Measurements from ENCODE around the gene CPNE5.

DNA sequence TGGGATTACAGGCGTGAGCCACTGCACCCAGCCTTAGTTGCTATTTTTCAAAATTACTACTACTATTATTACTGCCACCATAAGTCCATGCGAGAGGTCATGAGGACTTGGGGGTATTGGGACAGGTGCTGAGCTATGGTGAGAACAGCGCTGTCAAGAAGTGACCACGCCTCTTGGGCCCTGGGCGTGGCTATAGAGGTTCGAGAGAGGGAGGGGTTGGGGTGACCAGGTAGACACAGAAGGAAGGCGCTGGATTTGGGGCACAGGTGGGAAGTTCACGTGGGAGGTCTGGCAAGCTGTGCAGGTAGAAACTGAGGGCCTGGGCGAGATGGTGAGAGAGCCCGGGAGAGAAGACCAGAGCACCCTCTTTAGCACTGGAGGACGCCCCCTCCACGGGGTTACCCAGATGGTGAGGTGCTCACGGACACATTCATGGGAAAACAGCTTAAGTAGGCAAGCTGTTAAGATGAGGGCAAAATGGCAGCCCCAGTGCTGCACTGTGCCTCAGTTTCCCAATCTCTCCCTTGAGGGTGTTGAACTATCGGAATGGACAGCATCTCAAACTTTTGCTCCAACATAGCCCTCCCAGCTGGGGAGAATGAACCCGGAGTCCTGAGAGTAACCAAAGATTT is 80.6 kb downstream of the CPNE5 start:
- TF ChIP-seq EZH2 (IDR thresholded peaks at IDR 0.05; ENCODE audit: low read depth), result no peak
- no peak for TF ChIP-seq CTCF (conservative IDR thresholded peaks at IDR 0.05)

Measured in PC-9 (cell line).